NCI-H128 (cell line): ENCODE results near the gene PDCL3.

Experiments
- DNase-seq: peaks from one replicate; lab custom pipeline; 2025; ENCODE audit not compliant: unreplicated experiment; lab: John Stamatoyannopoulos, UW

PDCL3 gene

DNA sequence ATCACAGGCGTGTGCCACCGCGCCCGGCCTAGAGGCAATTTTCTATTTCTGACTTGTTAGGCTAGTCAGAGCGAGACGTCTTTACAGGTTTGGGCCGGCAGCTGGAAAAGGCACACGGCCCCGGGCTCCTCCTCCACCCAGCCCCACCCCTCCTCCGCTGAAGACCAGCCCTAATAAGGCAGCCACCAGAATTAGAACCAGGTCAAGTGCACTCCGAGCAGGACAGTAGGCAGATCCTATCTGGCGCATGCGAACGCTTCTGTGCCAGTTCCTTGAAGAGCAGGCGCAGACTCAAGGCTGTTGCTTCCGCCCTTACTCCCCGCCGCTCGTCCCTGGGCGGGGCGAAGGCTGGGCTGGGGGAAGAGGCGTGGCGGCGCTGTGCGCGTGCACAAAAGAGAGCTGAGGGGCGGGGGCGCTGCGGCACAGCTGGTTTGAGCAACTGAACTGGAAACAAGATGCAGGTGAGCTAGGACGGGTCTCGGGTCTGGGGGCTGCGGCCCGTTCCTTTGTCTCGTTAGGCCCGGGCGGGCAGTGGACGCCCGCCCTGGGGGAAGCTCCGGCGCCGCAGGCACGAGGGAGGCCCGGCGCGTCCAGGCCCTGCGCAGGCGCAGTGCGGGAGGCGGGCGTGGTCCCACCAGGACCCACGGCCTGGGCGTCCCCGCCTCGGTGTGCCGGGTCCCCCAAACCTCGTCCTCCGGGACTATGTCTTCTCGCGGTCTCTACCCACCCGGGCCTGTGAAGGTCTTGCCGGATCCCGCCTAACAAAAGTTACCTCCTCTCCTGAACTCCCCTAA lies at the start of gene PDCL3:
Gene PDCL3, plus strand, starts transcription at position 381 of the 794 bp plus-strand sequence. Its CDS starts 75 bp downstream, at position 456.
- DNase-seq: peak; percentile 95

DNA sequence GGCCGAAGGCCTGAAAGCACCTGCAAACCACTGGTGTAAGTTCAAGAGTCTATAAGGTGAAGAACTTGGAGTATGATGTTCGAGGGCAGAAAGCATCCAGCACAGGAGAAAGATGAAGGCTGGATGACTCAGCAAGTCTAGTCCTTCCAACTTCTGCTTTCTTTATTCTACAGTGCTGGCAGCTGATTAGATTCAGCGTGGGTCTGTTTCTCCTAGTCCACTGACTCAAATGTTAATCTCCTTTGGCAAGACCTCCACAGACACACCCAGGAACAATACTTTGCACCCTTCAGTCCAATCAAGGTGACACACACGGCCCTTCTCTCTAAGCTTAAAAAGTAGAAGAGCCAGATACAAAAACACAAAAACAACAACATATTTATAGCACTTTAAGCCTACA lies 49.1 kb upstream of the PDCL3 start:
- no peak for DNase-seq

GRCh38 chr2:100517556-100517955 lies 45.2 kb upstream of the PDCL3 start:
- no peak for DNase-seq

DNA sequence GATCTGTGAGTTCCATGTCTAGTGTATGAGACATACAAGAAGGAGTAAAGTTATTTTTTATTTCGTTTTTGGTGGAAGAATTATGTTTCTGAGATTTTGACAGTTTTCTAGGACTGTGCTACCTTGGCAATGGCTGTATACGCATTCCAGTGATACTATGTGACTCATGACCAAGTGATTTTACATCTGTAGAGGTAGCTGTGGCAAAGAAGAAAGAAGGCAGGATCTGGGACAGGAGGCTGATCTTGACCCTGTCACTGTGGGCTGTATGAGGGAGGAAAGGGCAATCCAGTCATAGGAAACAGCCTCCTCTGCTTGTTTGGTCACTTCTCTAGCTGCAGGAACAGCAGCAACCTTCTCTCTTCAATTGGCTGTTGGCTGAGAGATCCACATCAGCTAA lies 44.0 kb upstream of the PDCL3 start:
- DNase-seq: no peak

DNA sequence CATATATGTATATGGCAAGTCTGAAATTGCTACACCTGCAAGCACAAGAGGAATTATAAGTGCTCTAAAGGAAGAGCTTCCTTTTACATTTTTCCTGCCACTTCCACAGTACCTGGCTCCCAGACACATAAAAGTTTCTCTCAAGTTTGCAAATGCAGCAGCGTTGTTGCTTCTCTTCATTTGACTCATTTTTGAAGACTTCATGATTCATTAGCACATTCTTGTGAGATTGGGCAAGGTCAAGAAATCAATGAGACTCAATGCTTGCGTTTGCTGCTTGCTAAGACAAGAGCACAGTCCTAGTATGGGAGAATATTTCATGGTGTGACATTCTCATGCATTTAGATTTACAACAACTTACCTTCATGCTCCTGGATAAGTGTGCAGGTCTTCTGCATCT lies 42.6 kb upstream of the PDCL3 start:
- no peak for DNase-seq

- DNase-seq: no peak
These were observed 40.4 kb upstream of the PDCL3 start for GRCh38 chr2:100522430-100522829.

DNA sequence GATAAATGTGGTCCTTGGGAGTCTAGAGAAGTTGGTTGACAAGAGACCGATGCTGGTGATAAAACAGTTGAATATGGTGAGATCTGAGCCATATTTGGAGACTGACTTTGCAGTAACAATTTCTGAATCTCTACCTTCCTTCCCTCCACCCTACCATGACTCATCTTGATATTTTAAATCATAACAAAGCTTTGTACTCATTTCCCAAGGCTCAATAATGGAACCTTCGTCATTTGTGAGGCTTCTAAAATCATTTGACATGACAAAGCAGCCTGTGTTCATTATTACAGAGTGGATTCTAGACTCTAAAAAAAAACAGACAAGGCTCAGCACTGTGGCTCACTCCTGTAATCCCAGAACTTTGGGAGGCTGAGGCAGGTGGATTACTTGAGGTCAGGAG lies 38.5 kb upstream of the PDCL3 start:
- DNase-seq: no peak

DNA sequence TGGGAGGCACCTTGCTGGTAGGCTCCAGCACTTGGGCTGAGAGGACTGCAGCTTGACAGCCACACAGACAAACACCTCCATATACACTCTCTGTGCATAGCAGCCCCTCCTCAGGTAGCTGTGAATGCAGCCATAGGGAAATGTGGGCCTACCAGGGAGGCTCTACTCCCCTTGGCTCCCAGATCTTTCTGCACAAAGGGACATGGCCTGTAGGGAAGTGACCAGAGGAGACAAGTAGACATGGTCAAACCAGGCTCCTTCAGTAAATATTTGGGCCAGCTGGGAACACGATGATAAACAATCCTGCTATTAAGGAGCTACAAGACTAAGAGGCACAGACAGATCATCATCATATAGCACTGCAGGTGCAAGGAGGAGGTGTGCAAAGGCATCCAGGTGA lies 35.9 kb upstream of the PDCL3 start:
- no peak for DNase-seq

GRCh38 chr2:100527440-100528015 lies 35.3 kb upstream of the PDCL3 start:
- DNase-seq: no peak

GRCh38 chr2:100529176-100529575 lies 33.6 kb upstream of the PDCL3 start:
- no peak for DNase-seq

DNA sequence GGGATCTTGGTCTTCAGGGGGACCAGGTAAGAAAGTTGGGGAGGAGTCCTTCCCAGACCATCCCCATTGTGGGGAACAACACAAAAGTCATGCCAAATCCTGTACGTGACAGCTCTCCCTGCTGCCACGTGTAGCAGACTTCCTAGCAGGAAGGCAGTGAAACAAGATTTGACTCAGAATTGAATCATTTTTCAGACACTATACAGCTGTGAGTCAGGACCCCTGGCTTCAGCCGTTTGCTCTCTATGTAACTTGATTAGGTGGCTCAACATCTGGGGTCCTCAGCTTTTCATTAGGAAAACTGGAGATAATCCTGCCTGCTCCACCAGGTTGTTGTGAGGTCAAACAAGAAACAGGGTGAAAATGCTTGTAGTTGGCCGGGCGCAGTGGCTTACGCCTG lies 32.9 kb upstream of the PDCL3 start:
- no peak for DNase-seq

DNA sequence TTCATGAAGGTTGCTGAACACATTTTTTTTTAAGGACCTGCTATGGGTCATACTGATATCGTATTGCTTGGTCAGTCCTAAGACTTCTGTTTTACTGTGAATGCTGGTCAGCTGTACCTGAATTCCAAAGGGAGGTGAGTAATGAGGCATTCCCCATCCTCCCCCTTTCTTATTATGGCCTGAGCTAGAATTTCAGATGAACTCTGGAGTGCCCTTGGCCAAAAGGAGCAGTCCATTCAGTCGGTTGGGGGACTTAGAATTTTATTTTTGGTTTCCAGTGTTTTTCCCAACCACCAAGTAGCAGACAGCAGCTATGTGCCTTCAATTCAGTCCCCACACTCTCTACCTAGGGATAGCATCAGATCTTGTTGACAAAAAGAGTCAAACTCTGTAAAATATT lies 26.9 kb upstream of the PDCL3 start:
- no peak for DNase-seq

DNA sequence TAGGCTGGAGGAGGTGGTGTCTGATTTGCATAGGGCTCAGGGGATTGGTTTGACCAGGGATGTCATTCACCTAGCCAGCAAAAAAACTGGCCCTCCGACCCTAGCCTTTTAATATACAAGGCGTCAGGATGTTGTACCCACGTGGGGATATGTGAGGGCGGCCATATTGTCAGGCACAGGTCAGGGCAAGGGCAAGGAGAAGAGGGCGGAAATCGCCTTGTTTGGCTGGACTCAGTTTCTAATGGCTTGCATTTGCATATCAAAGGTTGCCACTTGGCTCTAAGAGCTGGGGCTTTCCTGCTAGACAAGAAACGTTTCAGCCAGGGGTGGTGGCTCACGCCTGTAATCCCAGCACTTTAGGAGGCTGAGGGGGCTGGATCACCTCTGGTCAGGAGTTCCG lies 24.9 kb upstream of the PDCL3 start:
- no peak for DNase-seq

GRCh38 chr2:100539221-100539620 lies 23.6 kb upstream of the PDCL3 start:
- no peak for DNase-seq

- DNase-seq: no peak
These were observed 21.4 kb upstream of the PDCL3 start for GRCh38 chr2:100541404-100541803.

DNA sequence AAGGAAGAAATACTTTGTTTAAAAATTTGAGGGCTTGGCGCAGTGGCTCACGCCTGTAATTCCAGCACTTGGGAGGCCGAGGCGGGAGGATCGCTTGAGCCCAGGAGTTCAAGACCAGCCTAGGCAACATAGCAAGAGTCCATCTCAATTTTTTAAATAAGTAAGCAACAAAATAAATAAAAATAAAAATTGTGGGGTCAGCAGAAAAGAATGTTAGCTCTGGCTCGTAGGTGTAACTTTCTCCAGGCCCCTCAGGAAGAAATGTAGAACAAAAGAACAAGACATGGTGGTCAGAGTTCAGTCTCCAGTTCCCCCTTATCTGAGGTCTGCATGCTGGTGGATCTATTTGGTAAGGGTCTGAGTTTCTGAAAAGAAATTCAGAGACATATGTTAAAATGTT lies 20.4 kb upstream of the PDCL3 start:
- DNase-seq: no peak

GRCh38 chr2:100544911-100545596 lies 17.7 kb upstream of the PDCL3 start:
- DNase-seq: no peak

- no peak for DNase-seq
These were observed 16.3 kb upstream of the PDCL3 start for GRCh38 chr2:100546469-100546868.

- no peak for DNase-seq
These were observed 14.0 kb upstream of the PDCL3 start for GRCh38 chr2:100548771-100549170.

- DNase-seq: no peak
These were observed 11.5 kb upstream of the PDCL3 start for GRCh38 chr2:100551303-100551702.

DNA sequence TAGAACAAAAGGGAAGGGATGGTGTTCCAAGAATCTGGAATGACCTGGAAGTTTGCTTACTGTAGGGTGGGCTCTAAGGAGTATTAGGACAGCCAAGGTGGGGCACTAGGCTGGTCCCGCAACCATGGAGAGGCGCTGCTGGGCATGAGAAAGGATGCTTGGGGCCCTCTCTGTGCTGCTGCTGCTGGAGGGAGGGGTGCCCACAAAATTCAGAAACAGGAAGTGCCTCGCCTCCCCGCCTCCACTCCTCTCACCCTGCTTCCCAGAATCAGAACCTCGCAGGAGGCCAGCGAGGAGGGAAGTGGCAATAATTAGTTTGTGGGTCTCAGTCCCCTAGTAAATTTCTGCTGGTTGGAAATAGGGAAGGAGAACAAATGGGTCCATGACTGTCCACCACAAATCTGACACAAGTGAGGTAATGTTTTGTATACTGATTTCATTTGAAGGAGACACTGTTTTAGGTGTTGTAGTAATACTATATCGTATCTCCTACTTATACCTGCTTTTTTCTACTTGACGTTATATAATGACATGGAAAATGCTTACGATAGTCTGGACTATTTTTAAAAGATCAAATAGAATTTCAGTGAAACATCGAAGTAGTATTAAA lies 7.9 kb upstream of the PDCL3 start:
- DNase-seq: no peak

- DNase-seq: no peak
These were observed 6.0 kb upstream of the PDCL3 start for GRCh38 chr2:100556746-100557145.
